Thyroid gland (tissue), 4 donors: ENCODE data around the gene LIN54. TPM values are rescaled to one million over a fixed set of nuclear protein-coding genes. Genes with fewer than 3 reads are reported as not detected.
"Not testable (repeated sequence)": the region's sequence is repeated elsewhere in the genome, so short reads cannot be mapped to it uniquely, and the experiment has no call there.

Experiments
- DNase-seq, 2 donors: peaks; one replicate each; pipeline ENCODE4 v3.0.0-alpha.2; 2019
- H3K27ac ChIP-seq, 3 donors: fragments of 200-600 bp; sonication (generic); 1 replicate in 2 of 3; 2 replicates in 1 of 3; pipeline ENCODE4 v1.5.1; 2016 to 2019; ENCODE audit warnings: mild to moderate bottlenecking in 1 of 3, moderate library complexity in 1 of 3
- H3K27me3 ChIP-seq: fragments of 200-600 bp; sonication (generic); one replicate; pipeline ENCODE4 v1.5.1; 2019
- H3K36me3 ChIP-seq, 2 donors: fragments of 200-600 bp; sonication (generic); one replicate each; pipeline ENCODE4 v1.5.1; 2016 to 2019
- H3K4me1 ChIP-seq, 2 donors: fragments of 200-600 bp; sonication (generic); one replicate each; pipeline ENCODE4 v1.5.1; 2017 to 2019
- H3K4me3 ChIP-seq, 3 donors: fragments of 200-600 bp; sonication (generic); replicated peaks in 1 of 3; 1 replicate in 2 of 3; 2 replicates in 1 of 3; pipeline ENCODE4 v1.5.1; 2016; ENCODE audit warnings: mild to moderate bottlenecking in 1 of 3
- H3K9me3 ChIP-seq: fragments of 200-600 bp; sonication (generic); one replicate; pipeline ENCODE4 v1.5.1; 2017
- POLR2A ChIP-seq, 2 donors: fragments of 450-650 bp; IDR thresholded peaks; one replicate each; pipeline ENCODE4 v1.6.1; 2017; ENCODE audit warnings: antibody characterized with exemption in 2 of 2, mild to moderate bottlenecking in 2 of 2, moderate library complexity in 1 of 2
- WGBS, 2 donors: methylation state at CpG; one replicate each; pipeline ENCODE4 v1.1.5; 2017; 5-methylcytosine and 5-hydroxymethylcytosine counted together
- intact Hi-C: fragments of 100-400 bp; cut with DNase I; formaldehyde crosslinking; loops from one replicate; pipeline ENCODE4 v1.15.1; 2023
- total RNA-seq, 4 donors: library from RNA; depleted of rRNA; stranded (reverse); fragments of >200 nt; gene quantifications; one replicate each; pipeline ENCODE4 v1.2.3, GENCODE V29; 2016
- TF ChIP-seq, protein P1 (sequence below), 6 experiments: fragments of 200-600 bp in 3 of 6; fragments of 450-650 bp in 3 of 6; sonication (generic) in 3 of 6; IDR thresholded peaks; one replicate each; pipeline ENCODE4 v1.5.1; 2016 to 2019; ENCODE audit warnings: antibody characterized with exemption in 6 of 6, mild to moderate bottlenecking in 2 of 6, inconsistent platforms in 1 of 6, moderate library complexity in 1 of 6

LIN54 gene
- total RNA-seq, 4 donors from 2014 or later, result 14.8 to 20.8 (median 18.1) TPM

DNA sequence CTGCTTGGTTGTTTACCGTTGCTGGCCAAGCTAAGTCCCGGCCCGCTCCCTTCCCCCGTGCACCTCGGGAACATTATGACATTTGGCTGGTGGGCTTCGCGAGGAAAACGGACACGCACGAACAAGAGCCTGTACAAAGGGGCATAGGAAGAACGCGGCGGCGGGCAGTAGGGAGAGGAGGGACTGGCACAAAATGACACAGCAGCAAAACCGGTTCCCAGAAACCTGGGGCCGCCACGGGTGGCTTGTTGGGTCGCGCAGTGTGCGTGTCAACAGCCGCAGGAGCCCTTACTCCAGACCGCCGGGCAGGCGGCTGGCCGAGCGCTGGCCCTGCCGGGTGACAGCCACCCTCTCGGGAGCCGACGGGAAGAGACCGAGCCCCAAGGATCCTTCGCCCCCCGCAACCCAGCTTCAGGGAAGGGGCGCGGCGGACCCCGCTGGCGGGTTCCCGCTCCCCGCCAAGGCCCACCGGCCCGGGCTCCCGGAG, 1.6 kb upstream of the LIN54 start:
- Histone ChIP-seq H3K4me1 (peaks cover 8 to 28% of the 10 kb centered on the region in 2 donors), H3K4me3 (peak overlapping the region; percentile 81 to 91 (median 85)), H3K27ac (peak overlapping the region; percentile 10 to 89 (median 78)), H3K9me3 (no peaks in the 10 kb centered on the region), H3K36me3 (no peaks in the 10 kb centered on the region), H3K27me3 (no peaks in the 10 kb centered on the region)
- peak; percentile 62 to 70 for DNase-seq
- intact Hi-C loops, result loop anchor here (5.0 to 10.0 kb wide), 3 partner anchors 120 to 727 kb away; partner anchors contain the start of genes ENOPH1, HNRNPDL and SEC31A
- no peak for TF ChIP-seq POLR2A (IDR thresholded peaks at IDR 0.05)
- TF ChIP-seq, protein P1, sequence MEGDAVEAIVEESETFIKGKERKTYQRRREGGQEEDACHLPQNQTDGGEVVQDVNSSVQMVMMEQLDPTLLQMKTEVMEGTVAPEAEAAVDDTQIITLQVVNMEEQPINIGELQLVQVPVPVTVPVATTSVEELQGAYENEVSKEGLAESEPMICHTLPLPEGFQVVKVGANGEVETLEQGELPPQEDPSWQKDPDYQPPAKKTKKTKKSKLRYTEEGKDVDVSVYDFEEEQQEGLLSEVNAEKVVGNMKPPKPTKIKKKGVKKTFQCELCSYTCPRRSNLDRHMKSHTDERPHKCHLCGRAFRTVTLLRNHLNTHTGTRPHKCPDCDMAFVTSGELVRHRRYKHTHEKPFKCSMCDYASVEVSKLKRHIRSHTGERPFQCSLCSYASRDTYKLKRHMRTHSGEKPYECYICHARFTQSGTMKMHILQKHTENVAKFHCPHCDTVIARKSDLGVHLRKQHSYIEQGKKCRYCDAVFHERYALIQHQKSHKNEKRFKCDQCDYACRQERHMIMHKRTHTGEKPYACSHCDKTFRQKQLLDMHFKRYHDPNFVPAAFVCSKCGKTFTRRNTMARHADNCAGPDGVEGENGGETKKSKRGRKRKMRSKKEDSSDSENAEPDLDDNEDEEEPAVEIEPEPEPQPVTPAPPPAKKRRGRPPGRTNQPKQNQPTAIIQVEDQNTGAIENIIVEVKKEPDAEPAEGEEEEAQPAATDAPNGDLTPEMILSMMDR (IDR thresholded peaks at IDR 0.05), result no peak
- WGBS, 2 donors, result 0% methylated on average over 14 to 23 of the region's 43 CpGs

DNA sequence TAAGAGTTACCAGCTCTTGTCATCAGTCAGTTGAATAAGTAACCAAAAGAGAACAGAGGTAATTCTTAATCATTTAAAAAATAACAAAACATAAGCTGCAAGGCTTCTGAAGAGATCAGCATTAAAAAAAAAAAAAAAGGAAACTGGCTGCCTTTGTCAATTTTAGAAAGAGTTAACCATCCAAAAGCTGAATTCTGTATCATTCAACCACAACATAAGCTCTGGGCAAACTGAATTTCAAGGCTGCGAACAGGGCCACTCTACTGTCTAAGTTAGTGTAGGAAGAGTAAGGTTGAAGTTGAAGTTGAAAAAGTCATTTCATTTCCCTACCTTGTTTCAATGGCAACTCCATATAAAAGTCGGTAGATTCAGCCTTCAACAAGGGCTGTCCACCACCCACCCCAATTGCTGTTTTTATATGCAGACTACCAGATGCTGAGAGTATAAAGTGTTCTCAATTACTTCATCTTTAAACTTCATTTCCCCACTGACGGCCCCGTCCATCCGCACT, 1.1 kb upstream of the LIN54 start:
- no peaks in the 10 kb centered on the region for H3K36me3 ChIP-seq
- WGBS, 2 donors, result 3 to 6% methylated on average over 5 of the region's 5 CpGs
- intact Hi-C loops, result loop anchor here (2.0 to 10.0 kb wide), 4 partner anchors 23 to 727 kb away; partner anchors contain the start of genes COPS4, ENOPH1, HNRNPDL and SEC31A
- peaks cover 8 to 28% of the 10 kb centered on the region in 2 donors for H3K4me1 ChIP-seq
- no peaks in the 10 kb centered on the region for H3K9me3 ChIP-seq
- peak overlapping the region; percentile 10 to 89 (median 78) for H3K27ac ChIP-seq
- no peak for DNase-seq
- H3K27me3 ChIP-seq, result no peaks in the 10 kb centered on the region
- peak overlapping the region; percentile 81 to 91 (median 85) for H3K4me3 ChIP-seq
- TF ChIP-seq POLR2A (IDR thresholded peaks at IDR 0.05), result no peak
- TF ChIP-seq, protein P1 (IDR thresholded peaks at IDR 0.05), result no peak

DNA sequence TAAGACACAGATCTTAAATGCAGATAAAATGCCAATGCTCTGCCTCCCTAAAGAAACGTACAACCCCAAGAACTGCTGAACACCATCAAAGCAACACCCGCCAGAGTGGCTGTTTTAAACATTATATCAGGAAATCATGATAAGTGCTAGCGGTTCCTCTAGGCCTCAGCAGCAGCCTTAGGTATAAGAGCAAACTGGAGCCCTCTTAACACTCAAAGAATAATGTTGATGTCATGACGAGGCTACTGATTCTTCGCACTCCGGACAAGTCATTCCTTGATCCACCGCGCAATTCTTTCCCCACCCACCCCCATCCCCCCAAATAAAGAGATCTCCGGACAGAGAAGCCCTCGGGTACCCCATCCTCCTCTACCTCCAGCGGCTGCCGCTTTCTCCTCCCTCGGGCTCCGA, 507 bp downstream of the LIN54 start:
- 0% methylated on average over 11 to 12 of the region's 14 CpGs for WGBS, 2 donors
- intact Hi-C loops, result loop anchor here (2.0 to 10.0 kb wide), 4 partner anchors 25 to 725 kb away; partner anchors contain the start of genes COPS4, ENOPH1, HNRNPDL and SEC31A
- H3K9me3 ChIP-seq, result no peaks in the 10 kb centered on the region
- H3K36me3 ChIP-seq, result no peaks in the 10 kb centered on the region
- H3K4me3 ChIP-seq, result peak overlapping the region; percentile 47 to 83 (median 79)
- no peaks in the 10 kb centered on the region for H3K27me3 ChIP-seq
- DNase-seq, result no peak
- TF ChIP-seq POLR2A (IDR thresholded peaks at IDR 0.05), result no peak
- TF ChIP-seq, protein P1 (IDR thresholded peaks at IDR 0.05), result no peak
- H3K4me1 ChIP-seq, result peaks cover 8 to 28% of the 10 kb centered on the region in 2 donors
- peak overlapping the region; percentile 75 to 93 (median 87) for H3K27ac ChIP-seq

DNA sequence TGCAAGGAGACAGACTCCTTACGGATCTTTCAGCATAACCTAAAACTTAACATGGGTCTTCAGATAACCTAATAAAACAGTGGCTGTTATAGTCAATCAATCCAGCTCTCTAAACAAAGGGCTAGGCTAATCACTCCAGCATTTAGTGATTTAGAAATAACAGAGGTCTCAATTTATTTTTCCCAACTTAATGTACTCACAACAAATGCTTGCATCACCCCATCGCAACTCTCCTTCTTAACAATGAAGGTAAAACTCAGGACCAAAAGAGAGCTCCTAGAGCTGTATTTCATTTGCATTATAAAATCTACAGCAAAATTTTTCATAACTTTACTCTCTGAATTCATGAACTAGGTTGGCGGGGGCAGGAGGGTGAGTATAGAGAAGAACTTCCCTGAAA, 1.1 kb downstream of the LIN54 start:
- TF ChIP-seq, protein P1 (IDR thresholded peaks at IDR 0.05), result no peak
- no peak for TF ChIP-seq POLR2A (IDR thresholded peaks at IDR 0.05)
- no peak for DNase-seq
- Histone ChIP-seq H3K36me3 (no peaks in the 10 kb centered on the region), H3K4me3 (peak overlapping the region in 2 of 3 donors; percentile 47 to 83), H3K27me3 (no peaks in the 10 kb centered on the region), H3K9me3 (no peaks in the 10 kb centered on the region), H3K4me1 (peaks cover 8 to 28% of the 10 kb centered on the region in 2 donors), H3K27ac (no peak overlapping the region)
- intact Hi-C loops, result no loop called here
- 79 to 80% methylated on average over 3 of the region's 3 CpGs for WGBS, 2 donors

DNA sequence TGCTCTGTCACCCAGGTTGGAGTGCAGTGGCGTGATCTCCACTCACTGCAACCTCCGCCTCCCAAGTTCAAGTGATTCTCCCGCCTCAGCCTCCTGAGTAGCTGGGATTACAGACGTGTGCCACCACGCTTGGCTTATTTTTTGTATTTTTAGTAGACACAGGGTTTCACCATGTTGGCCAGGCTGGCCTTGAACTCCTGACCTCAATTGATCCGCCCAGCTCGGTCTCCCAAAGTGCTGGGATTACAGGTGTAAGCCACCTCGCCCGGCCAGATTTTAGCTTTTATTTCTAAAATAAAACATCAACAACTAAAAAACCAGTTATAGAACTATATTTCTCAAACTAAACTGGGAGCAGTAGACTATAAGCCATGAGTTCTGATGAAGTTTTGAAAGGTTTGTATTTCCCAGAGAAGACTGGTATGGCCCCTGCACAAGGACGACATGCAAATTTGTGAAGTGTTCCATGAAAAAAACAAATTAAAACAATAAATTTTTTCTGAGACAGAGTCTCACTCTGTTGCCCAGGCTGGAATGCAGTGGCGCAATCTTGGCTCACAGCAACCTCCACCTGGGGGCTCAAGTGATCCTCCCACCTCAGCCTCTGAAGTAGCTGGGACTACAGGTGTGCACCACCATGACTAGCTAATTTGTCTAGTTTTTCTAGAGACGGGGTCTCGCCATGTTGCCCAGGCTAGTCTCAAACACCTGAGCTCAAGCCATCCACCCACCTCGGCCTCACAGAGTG, 7.4 kb downstream of the LIN54 start:
- H3K27ac ChIP-seq, H3K27me3 ChIP-seq, H3K4me1 ChIP-seq, H3K36me3 ChIP-seq, H3K9me3 ChIP-seq, DNase-seq, H3K4me3 ChIP-seq, intact Hi-C loops: not testable (repeated sequence)
- 89% methylated on average over 14 of the region's 14 CpGs for WGBS, 2 donors
